Common myeloid progenitor, CD34-positive (primary cell): ENCODE results near the gene TRIM7.

Experiments
- CTCF ChIA-PET: fragments of 350-600 bp; sonication (Branson Sonifier 250); formaldehyde crosslinking; loops from one replicate; lab custom pipeline; 2021; ENCODE audit warnings: antibody characterized with exemption; lab: Charles Lee
- POLR2A ChIA-PET: fragments of 350-600 bp; sonication (Branson Sonifier 250); formaldehyde crosslinking; loops from one replicate; lab custom pipeline; 2021; ENCODE audit warnings: antibody characterized with exemption; lab: Charles Lee
- DNase-seq, 3 donors: peaks; one replicate each; pipeline versions ENCODE4 v3.0.0 to v3.0.0-alpha.2; 2013
- H3K27ac ChIP-seq, 2 experiments: 1 replicate in 1 of 2; 2 replicates in 1 of 2; pipeline ENCODE4 v1.7.0; 2013; ENCODE audit warnings: inconsistent platforms in 2 of 2, low read length in 2 of 2, mild to moderate bottlenecking in 2 of 2, low read depth in 1 of 2, moderate library complexity in 1 of 2; ENCODE audit not compliant: severe bottlenecking in 2 of 2, insufficient read depth in 1 of 2, poor library complexity in 1 of 2
- H3K27me3 ChIP-seq, 5 experiments: replicated peaks in 2 of 5; 1 replicate in 3 of 5; 2 replicates in 2 of 5; pipeline versions ENCODE4 v1.6.1 to v1.7.0; 2013; ENCODE audit warnings: low read length in 4 of 5, mild to moderate bottlenecking in 2 of 5, moderate library complexity in 2 of 5, inconsistent platforms in 1 of 5; ENCODE audit not compliant: insufficient read depth in 5 of 5, control insufficient read depth in 4 of 5
- H3K36me3 ChIP-seq, 4 experiments: 1 replicate in 2 of 4; 2 replicates in 2 of 4; pipeline versions ENCODE4 v1.6.1 to v1.7.0; 2013; ENCODE audit warnings: low read length in 3 of 4, control low read depth in 1 of 4, mild to moderate bottlenecking in 1 of 4; ENCODE audit not compliant: control insufficient read depth in 4 of 4, insufficient read depth in 4 of 4
- H3K4me1 ChIP-seq, 4 experiments: 1 replicate in 3 of 4; 2 replicates in 1 of 4; pipeline versions ENCODE4 v1.6.1 to v1.7.1; 2013; ENCODE audit warnings: low read length in 3 of 4, mild to moderate bottlenecking in 3 of 4, control low read depth in 1 of 4, inconsistent platforms in 1 of 4, moderate library complexity in 1 of 4; ENCODE audit not compliant: control insufficient read depth in 4 of 4, insufficient read depth in 4 of 4; ENCODE audit errors: control extremely low read depth in 1 of 4
- H3K4me3 ChIP-seq, 7 experiments: 1 replicate in 4 of 7; 2 replicates in 3 of 7; pipeline versions ENCODE4 v1.5.1 to v1.7.0; 2013; ENCODE audit warnings: mild to moderate bottlenecking in 7 of 7, low read length in 6 of 7, moderate library complexity in 6 of 7, inconsistent platforms in 2 of 7, low read depth in 2 of 7, control low read depth in 1 of 7; ENCODE audit not compliant: insufficient read depth in 4 of 7, control insufficient read depth in 1 of 7; ENCODE audit errors: extremely low read depth in 1 of 7
- H3K9me3 ChIP-seq, 5 experiments: 1 replicate in 4 of 5; 2 replicates in 1 of 5; pipeline versions ENCODE4 v1.6.1 to v1.7.1; 2013; ENCODE audit warnings: low read length in 4 of 5, mild to moderate bottlenecking in 2 of 5, inconsistent platforms in 1 of 5, low read depth in 1 of 5, moderate library complexity in 1 of 5; ENCODE audit not compliant: control insufficient read depth in 4 of 5, insufficient read depth in 2 of 5; ENCODE audit errors: control extremely low read depth in 1 of 5
- WGBS: methylation state at CpG from one replicate; pipeline ENCODE4 v1.1.5; 2013; ENCODE audit not compliant: insufficient coverage; 5-methylcytosine and 5-hydroxymethylcytosine counted together

The TRIM7 gene

DNA sequence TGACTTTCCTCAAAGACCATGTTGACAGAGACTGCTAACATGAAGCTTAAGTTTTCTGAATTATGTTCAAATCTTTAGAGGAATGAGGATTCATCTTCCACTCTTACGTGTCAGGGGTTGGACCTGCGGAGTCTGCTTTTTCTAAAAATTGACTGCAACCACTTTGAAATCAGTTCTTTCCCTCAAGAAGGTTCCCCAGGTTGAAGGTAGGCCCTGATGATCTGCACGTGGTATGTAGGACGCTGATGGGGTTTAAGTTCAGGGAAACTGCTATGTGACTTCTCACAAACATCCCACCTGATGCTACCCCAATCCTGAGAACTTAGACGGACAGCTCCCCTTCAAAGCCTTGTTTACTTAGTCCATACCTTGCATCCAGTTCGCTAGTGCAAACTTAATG lies 31.5 kb upstream of the TRIM7 start:
- no peak overlapping the region for H3K4me3 ChIP-seq
- no peak overlapping the region for H3K27ac ChIP-seq
- WGBS, result 90% methylated on average over 2 of the region's 6 CpGs
- ChIA-PET POLR2A (no interaction called here), CTCF (interaction anchor here (0.9 to 1.3 kb wide), 2 partner anchors 8 to 16 kb away, joined by 4 to 6 read pairs; no protein-coding TSS in a partner anchor)
- DNase-seq, result no peak
- peaks cover 33 to 95% (median 76%) of the 10 kb centered on the region in 4 experiments for H3K36me3 ChIP-seq
- no peaks in the 10 kb centered on the region for H3K9me3 ChIP-seq
- peaks cover 0 to 6% (median 2%) of the 10 kb centered on the region in 4 experiments for H3K4me1 ChIP-seq
- no peaks in the 10 kb centered on the region for H3K27me3 ChIP-seq

DNA sequence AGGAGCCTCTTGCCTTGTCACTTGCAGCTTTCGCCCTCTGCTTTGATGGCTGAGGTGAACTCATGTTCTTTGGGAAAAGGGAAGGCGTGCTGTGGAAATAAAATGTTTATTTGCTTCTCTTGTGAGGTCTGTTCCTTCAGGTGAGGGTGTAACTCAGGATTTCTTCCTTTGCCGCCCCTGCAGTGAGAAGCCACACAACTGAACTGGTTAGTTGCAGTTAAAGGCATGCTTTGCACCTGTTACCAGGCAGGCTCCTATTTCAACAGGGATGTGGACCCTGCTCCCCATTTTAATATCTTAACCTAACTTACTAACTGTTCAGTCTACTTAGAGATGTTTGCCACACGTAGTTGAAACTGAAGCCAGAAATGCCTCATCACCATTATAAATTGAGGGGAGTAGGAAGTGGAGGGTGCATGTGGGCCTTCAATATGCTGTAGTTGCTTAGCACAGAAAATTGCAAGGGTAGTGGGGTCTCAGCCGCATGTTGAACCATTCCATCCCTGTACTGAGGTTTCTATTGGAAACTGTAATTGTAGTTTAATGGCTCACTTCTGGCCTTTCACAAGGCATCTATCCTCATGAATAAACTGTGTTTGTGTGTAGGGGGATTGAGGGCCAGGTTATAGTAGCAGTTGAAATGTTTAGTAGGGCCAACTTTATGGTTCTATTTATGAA lies 30.8 kb upstream of the TRIM7 start:
- Histone ChIP-seq H3K9me3 (no peaks in the 10 kb centered on the region), H3K27ac (no peak overlapping the region), H3K4me1 (no peaks in the 10 kb centered on the region), H3K4me3 (no peak overlapping the region), H3K27me3 (no peaks in the 10 kb centered on the region), H3K36me3 (peaks cover 34 to 96% (median 77%) of the 10 kb centered on the region in 4 experiments)
- POLR2A ChIA-PET, result interaction anchor here (1.1 kb wide), 1 partner anchor 11 kb away, joined by 3 read pairs; no protein-coding TSS in a partner anchor
- 100% methylated on average over 2 of the region's 5 CpGs for WGBS
- CTCF ChIA-PET, result interaction anchor here (0.8 to 1.5 kb wide), 3 partner anchors 8 to 51 kb away, joined by 4 to 6 read pairs (median 5); partner anchors contain the start of gene RACK1
- no peak for DNase-seq

DNA sequence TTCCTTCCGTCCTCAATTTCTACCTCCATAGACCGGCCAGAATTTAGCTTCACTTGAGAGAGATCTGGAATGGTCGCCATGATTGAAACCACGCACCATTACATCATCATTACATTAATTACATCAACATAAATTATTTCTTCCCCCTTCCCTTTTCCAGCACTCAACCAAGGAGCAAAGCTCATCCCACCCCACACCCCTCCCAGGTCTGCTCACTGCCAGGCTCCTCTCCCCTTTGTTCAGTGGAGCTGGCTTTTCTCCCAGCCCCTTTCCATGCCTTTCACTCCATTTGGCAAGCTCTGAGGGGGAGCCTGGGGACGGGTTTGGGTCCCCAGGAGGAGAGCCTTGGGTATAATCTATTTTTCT lies 30.3 kb upstream of the TRIM7 start:
- Histone ChIP-seq H3K4me3 (no peak overlapping the region), H3K4me1 (no peaks in the 10 kb centered on the region), H3K9me3 (no peaks in the 10 kb centered on the region), H3K27ac (no peak overlapping the region), H3K27me3 (no peaks in the 10 kb centered on the region), H3K36me3 (peaks cover 36 to 96% (median 79%) of the 10 kb centered on the region in 4 experiments)
- CTCF ChIA-PET, result interaction anchor here (0.8 to 2.4 kb wide), 3 partner anchors 8 to 51 kb away, joined by 4 to 7 read pairs (median 5); partner anchors contain the start of gene RACK1
- DNase-seq, result no peak
- WGBS, result 100% methylated on average over 4 of the region's 5 CpGs
- POLR2A ChIA-PET, result interaction anchor here (1.1 kb wide), 1 partner anchor 11 kb away, joined by 3 read pairs; no protein-coding TSS in a partner anchor

DNA sequence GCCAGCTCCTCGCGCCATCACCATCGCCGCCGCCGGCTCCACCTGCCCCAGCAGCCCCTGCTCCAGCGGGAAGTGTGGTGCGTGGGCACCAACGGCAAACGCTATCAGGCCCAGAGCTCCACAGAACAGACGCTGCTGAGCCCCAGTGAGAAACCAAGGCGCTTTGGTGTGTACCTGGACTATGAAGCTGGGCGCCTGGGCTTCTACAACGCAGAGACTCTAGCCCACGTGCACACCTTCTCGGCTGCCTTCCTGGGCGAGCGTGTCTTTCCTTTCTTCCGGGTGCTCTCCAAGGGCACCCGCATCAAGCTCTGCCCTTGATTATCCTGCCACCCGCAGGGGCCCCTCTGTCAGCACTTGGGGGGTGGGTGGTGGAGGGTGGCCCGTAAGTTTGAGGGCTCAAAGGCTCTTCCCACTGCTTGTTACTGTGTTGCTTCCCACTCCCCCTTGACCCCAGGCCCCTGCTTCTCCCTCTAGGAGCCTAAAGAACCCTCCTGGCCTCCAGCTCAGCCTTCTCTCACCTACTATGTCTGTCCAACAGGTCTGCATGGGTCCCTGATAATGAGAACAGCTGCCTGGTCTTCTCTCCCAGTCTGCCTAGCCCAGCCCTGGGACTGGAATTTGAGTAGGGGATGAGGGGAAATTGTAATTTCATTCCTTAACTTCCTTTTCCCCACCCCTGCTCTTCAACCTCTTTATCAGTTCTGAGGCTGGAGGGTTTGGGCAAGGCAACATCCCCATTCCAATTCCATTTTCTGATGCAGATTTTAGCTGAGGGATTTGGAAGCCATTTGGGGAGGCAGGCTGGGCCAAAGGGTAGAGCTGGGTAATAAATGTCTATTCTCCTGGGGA lies 29.7 kb upstream of the TRIM7 start:
- H3K27me3 ChIP-seq, result no peaks in the 10 kb centered on the region
- peaks cover 37 to 94% (median 79%) of the 10 kb centered on the region in 4 experiments for H3K36me3 ChIP-seq
- H3K27ac ChIP-seq, result no peak overlapping the region
- no peak for DNase-seq
- POLR2A ChIA-PET, result interaction anchor here (0.6 to 1.1 kb wide), 2 partner anchors 8 to 10 kb away, joined by 3 read pairs; no protein-coding TSS in a partner anchor
- 97% methylated on average over 20 of the region's 22 CpGs for WGBS
- CTCF ChIA-PET, result interaction anchor here (0.8 to 2.4 kb wide), 3 partner anchors 9 to 50 kb away, joined by 4 to 7 read pairs (median 5); partner anchors contain the start of gene RACK1
- no peak overlapping the region for H3K4me3 ChIP-seq
- no peaks in the 10 kb centered on the region for H3K9me3 ChIP-seq
- H3K4me1 ChIP-seq, result peaks cover 0 to 2% (median 0%) of the 10 kb centered on the region in 4 experiments

DNA sequence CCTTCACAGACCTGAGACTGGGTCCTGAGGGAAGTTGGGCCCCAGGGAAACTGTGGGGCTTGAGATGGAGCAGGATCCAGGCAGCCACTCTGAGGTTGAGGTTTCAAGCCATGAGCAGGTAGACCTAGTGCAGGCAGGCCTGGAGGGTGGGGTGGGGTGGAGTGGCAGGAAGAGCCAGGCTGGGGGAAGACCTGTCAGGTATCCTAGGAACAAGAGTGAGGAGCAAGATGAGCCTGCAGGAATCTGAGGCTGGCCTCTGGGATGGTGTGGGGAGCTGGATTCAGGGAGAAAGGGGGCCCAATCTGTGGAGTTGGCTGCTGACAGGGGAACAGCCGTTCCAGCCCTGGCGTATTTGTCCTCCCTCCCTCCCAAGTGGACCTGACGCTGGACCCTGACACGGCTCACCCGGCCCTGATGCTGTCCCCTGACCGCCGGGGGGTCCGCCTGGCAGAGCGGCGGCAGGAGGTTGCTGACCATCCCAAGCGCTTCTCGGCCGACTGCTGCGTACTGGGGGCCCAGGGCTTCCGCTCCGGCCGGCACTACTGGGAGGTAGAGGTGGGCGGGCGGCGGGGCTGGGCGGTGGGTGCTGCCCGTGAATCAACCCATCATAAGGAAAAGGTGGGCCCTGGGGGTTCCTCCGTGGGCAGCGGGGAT lies 28.9 kb upstream of the TRIM7 start:
- CTCF ChIA-PET, result interaction anchor here (1.5 to 2.4 kb wide), 2 partner anchors 10 kb away, joined by 5 to 7 read pairs; partner anchors contain the start of gene RACK1
- no peak for DNase-seq
- no peaks in the 10 kb centered on the region for H3K9me3 ChIP-seq
- peaks cover 0 to 9% (median 0%) of the 10 kb centered on the region in 4 experiments for H3K4me1 ChIP-seq
- H3K27ac ChIP-seq, result no peak overlapping the region
- peaks cover 36 to 94% (median 76%) of the 10 kb centered on the region in 4 experiments for H3K36me3 ChIP-seq
- WGBS, result 98% methylated on average over 19 of the region's 24 CpGs
- H3K4me3 ChIP-seq, result no peak overlapping the region
- POLR2A ChIA-PET, result no interaction called here
- no peaks in the 10 kb centered on the region for H3K27me3 ChIP-seq

DNA sequence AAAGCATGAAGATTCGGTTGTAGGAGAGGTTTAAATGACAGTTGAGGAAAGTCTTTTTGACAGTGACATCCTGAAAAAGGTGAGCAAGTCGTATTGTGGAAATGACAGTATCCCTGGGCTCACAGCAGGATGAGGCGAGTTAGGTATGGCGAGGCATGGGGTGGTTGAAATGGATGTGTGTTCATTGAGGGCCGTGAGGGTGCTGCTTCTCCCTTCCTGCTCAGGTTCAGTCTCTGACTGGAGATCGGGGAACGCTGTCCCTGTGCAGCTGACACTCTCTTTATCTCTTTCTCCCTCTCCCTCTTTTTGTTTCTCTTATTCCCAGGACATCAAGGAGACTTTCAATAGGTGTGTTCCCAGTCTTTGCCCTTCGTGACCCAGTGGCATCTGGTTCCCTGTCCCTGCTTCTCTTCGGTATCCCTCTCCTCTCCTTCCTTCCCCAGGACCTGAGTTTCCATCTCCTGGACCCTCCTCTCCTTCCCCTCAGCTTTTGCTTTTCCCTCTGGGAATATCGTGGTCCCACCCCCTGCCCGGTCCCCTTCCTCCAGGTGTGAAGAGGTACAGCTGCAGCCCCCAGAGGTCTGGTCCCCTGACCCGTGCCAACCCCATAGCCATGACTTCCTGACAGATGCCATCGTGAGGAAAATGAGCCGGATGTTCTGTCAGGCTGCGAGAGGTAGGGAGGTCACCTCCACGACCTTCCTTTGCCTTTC lies 28.2 kb upstream of the TRIM7 start:
- Histone ChIP-seq H3K9me3 (no peaks in the 10 kb centered on the region), H3K27ac (no peak overlapping the region), H3K4me3 (no peak overlapping the region), H3K4me1 (peaks cover 0 to 9% (median 0%) of the 10 kb centered on the region in 4 experiments), H3K36me3 (peaks cover 32 to 88% (median 70%) of the 10 kb centered on the region in 4 experiments), H3K27me3 (no peaks in the 10 kb centered on the region)
- WGBS, result 96% methylated on average over 14 of the region's 16 CpGs
- no peak for DNase-seq
- ChIA-PET CTCF (interaction anchor here (2.4 kb wide), 1 partner anchor 9 kb away, joined by 7 read pairs; no protein-coding TSS in a partner anchor), POLR2A (no interaction called here)
